Transverse colon (tissue), 3 donors: Measurements from ENCODE around the gene ADH1B.

Experiments used
- CTCF ChIP-seq, 5 experiments: fragments of 200-600 bp in 3 of 5; fragments of 450-650 bp in 2 of 5; sonication (generic) in 3 of 5; IDR thresholded peaks; 1 replicate in 2 of 5; 2 replicates in 3 of 5; pipeline ENCODE4 v1.5.1; 2016 to 2017; ENCODE audit warnings: antibody characterized with exemption in 5 of 5, inconsistent platforms in 3 of 5, mild to moderate bottlenecking in 2 of 5, moderate library complexity in 1 of 5
- EP300 ChIP-seq: sonication (generic); formaldehyde crosslinking; IDR thresholded peaks from one replicate; pipeline ENCODE4 v1.6.1; 2017; ENCODE audit warnings: antibody characterized with exemption, low read depth

- TF ChIP-seq EP300 (no peak), CTCF (IDR thresholded peaks at IDR 0.05) (no peak)
Observed at GRCh38 chr4:99301376-99302164, 19.6 kb downstream of the ADH1B start.
